ES-I3 (cell line): ENCODE measurements around the gene AZIN2.
"Not testable (repeated sequence)": the region's sequence is repeated elsewhere in the genome, so short reads cannot be mapped to it uniquely, and the experiment has no call there.

Source experiments
- H3K36me3 ChIP-seq: 2 replicates; pipeline ENCODE4 v1.6.1; 2013; ENCODE audit warnings: mild to moderate bottlenecking, low read length, control low read depth, moderate library complexity; ENCODE audit not compliant: insufficient read depth
- H3K4me1 ChIP-seq: 2 replicates; pipeline ENCODE4 v1.6.1; 2013; ENCODE audit warnings: mild to moderate bottlenecking, control low read depth, low read length; ENCODE audit not compliant: insufficient read depth
- H3K9ac ChIP-seq: 2 replicates; pipeline ENCODE4 v1.6.1; 2013; ENCODE audit warnings: low read depth, mild to moderate bottlenecking, low read length, moderate library complexity
- H3K9me3 ChIP-seq: 2 replicates; pipeline ENCODE4 v1.6.1; 2013; ENCODE audit warnings: mild to moderate bottlenecking, low read length, moderate library complexity; ENCODE audit not compliant: control insufficient read depth, insufficient read depth

AZIN2 gene

GRCh38 chr1:33047839-33048305, 33.1 kb upstream of the AZIN2 start:
- Histone ChIP-seq H3K36me3 (no peaks in the 10 kb centered on the region), H3K9me3 (peaks cover 3% of the 10 kb centered on the region), H3K4me1 (no peaks in the 10 kb centered on the region), H3K9ac (no peak overlapping the region)

- Histone ChIP-seq H3K9ac (no peak overlapping the region), H3K36me3 (no peaks in the 10 kb centered on the region), H3K4me1 (no peaks in the 10 kb centered on the region), H3K9me3 (peaks cover 3% of the 10 kb centered on the region)
Observed at GRCh38 chr1:33048426-33048825, 32.5 kb upstream of the AZIN2 start.

- Histone ChIP-seq H3K4me1 (no peaks in the 10 kb centered on the region), H3K9ac (no peak overlapping the region), H3K36me3 (no peaks in the 10 kb centered on the region), H3K9me3 (peaks cover 3% of the 10 kb centered on the region)
Observed at GRCh38 chr1:33049371-33049770, 31.6 kb upstream of the AZIN2 start.

- H3K9me3 ChIP-seq = peaks cover 3% of the 10 kb centered on the region
- H3K36me3 ChIP-seq = no peaks in the 10 kb centered on the region
- H3K9ac ChIP-seq = no peak overlapping the region
- no peaks in the 10 kb centered on the region for H3K4me1 ChIP-seq
Observed at GRCh38 chr1:33050221-33051076, 30.5 kb upstream of the AZIN2 start.

- Histone ChIP-seq H3K4me1 (no peaks in the 10 kb centered on the region), H3K36me3 (no peaks in the 10 kb centered on the region), H3K9ac (no peak overlapping the region), H3K9me3 (peaks cover 2% of the 10 kb centered on the region; the same call in 1 of the 2 replicates)
Observed at GRCh38 chr1:33055210-33056008, 25.5 kb upstream of the AZIN2 start.

- Histone ChIP-seq H3K36me3 (no peaks in the 10 kb centered on the region), H3K4me1 (no peaks in the 10 kb centered on the region), H3K9me3 (no peaks in the 10 kb centered on the region), H3K9ac (no peak overlapping the region)
Observed at GRCh38 chr1:33056426-33056825, 24.5 kb upstream of the AZIN2 start.

GRCh38 chr1:33057095-33057494, 23.9 kb upstream of the AZIN2 start:
- no peaks in the 10 kb centered on the region for H3K4me1 ChIP-seq
- no peaks in the 10 kb centered on the region for H3K36me3 ChIP-seq
- no peak overlapping the region for H3K9ac ChIP-seq
- no peaks in the 10 kb centered on the region; the same call in 1 of the 2 replicates for H3K9me3 ChIP-seq

- no peak overlapping the region for H3K9ac ChIP-seq
- peaks cover 2% of the 10 kb centered on the region; the same call in 1 of the 2 replicates for H3K4me1 ChIP-seq
- H3K36me3 ChIP-seq = no peaks in the 10 kb centered on the region; the same call in 1 of the 2 replicates
- peaks cover 13% of the 10 kb centered on the region; the same call in 1 of the 2 replicates for H3K9me3 ChIP-seq
Observed at GRCh38 chr1:33060579-33061083, 20.3 kb upstream of the AZIN2 start.

- Histone ChIP-seq H3K9me3 (peaks cover 13% of the 10 kb centered on the region; the same call in 1 of the 2 replicates), H3K4me1 (peaks cover 3% of the 10 kb centered on the region; the same call in 1 of the 2 replicates), H3K9ac (no peak overlapping the region), H3K36me3 (no peaks in the 10 kb centered on the region; the same call in 1 of the 2 replicates)
Observed at GRCh38 chr1:33061834-33062233, 19.1 kb upstream of the AZIN2 start.

GRCh38 chr1:33064284-33064683, 16.7 kb upstream of the AZIN2 start:
- not testable (repeated sequence) for H3K9ac ChIP-seq, H3K4me1 ChIP-seq, H3K36me3 ChIP-seq
- peaks cover 13% of the 10 kb centered on the region; the same call in 1 of the 2 replicates for H3K9me3 ChIP-seq

- Histone ChIP-seq H3K9me3 (peaks cover 13% of the 10 kb centered on the region; the same call in 1 of the 2 replicates), H3K4me1 (peaks cover 3% of the 10 kb centered on the region; the same call in 1 of the 2 replicates), H3K9ac (no peak overlapping the region), H3K36me3 (no peaks in the 10 kb centered on the region; the same call in 1 of the 2 replicates)
Observed at GRCh38 chr1:33065301-33065700, 15.7 kb upstream of the AZIN2 start.

- H3K4me1 ChIP-seq, H3K9ac ChIP-seq, H3K36me3 ChIP-seq: not testable (repeated sequence)
- H3K9me3 ChIP-seq = peaks cover 13% of the 10 kb centered on the region; the same call in 1 of the 2 replicates
Observed at GRCh38 chr1:33066477-33066876, 14.5 kb upstream of the AZIN2 start.

GRCh38 chr1:33068108-33068507, 12.8 kb upstream of the AZIN2 start:
- not testable (repeated sequence) for H3K9me3 ChIP-seq, H3K4me1 ChIP-seq, H3K9ac ChIP-seq, H3K36me3 ChIP-seq

- H3K9ac ChIP-seq = no peak overlapping the region
- no peaks in the 10 kb centered on the region for H3K36me3 ChIP-seq
- H3K4me1 ChIP-seq = peaks cover 2% of the 10 kb centered on the region; the same call in 1 of the 2 replicates
- no peaks in the 10 kb centered on the region; the same call in 1 of the 2 replicates for H3K9me3 ChIP-seq
Observed at GRCh38 chr1:33070628-33071027, 10.3 kb upstream of the AZIN2 start.
